Colon (tissue), 2 donors: ENCODE results near the gene AFDN.
"Not testable (repeated sequence)": the region's sequence is repeated elsewhere in the genome, so short reads cannot be mapped to it uniquely, and the experiment has no call there.

Experiments
- FAIRE-seq: peaks from 2 replicates; lab custom pipeline; 2012; peaks lifted over from hg19 to GRCh38; lab: Jason Lieb, UNC
- donor health status: control.
- donor health status: control.

Gene AFDN

DNA sequence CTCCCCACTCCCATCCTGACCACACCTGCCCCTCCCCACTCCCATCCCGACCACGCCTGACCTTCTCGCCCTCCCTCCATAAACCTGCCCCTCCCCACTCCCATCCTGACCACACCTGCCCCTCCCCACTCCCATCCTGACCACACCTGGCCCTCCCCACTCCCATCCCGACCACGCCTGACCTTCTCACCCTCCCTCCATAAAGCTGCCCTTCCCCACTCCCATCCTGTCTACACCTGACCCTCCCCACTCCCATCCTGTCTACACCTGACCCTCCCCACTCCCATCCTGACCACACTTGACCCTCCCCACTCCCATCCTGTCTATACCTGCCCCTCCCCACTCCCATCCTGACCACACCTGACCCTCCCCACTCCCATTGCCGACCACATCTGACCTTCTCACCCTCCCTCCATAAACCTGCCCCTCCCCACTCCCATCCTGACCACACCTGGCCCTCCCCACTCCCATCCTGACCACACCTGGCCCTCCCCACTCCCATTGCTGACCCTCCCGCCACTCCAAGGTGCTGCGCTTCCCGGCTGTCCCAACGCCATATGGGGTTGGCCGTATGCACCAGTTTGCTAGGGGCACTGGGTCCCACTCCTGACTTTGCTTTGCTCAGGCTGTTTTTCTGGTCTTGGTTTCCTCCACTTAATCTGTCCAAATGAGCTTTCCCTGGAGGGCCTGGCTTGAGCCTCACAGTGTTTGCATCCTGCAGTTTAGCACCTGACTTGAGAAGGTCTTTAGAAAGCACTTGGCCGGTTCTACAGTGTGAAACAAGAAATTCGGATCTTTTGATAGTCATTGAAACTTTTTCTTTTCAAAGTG is 173.7 kb downstream of the AFDN start:
- no peak for FAIRE-seq

GRCh38 chr6:168001029-168001332 is 174.3 kb downstream of the AFDN start:
- FAIRE-seq = no peak

GRCh38 chr6:168001514-168001913 is 174.8 kb downstream of the AFDN start:
- FAIRE-seq = not testable (repeated sequence)

GRCh38 chr6:168002804-168003203 is 176.1 kb downstream of the AFDN start:
- FAIRE-seq = no peak

- FAIRE-seq = no peak
Observed at GRCh38 chr6:168004023-168004422, 177.3 kb downstream of the AFDN start.

DNA sequence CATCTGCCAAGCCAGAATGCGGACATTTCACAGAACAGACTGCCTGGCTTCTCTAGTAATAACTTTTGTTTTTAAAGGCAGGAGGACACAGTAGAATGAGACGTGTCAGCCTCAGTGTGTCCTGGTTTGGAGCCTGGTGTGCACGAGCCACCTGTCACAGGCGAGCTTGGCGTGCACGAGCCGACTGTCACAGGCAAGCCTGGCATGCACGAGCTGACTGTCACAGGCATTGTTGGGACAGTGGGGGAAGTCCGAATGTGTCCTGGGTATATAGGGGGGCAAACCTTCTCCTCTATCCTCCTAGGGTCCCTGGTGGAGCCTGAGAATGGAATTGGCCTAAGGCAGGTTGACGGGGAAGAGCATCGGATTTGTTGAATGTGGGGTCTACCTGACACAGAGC is 178.2 kb downstream of the AFDN start:
- FAIRE-seq = no peak

DNA sequence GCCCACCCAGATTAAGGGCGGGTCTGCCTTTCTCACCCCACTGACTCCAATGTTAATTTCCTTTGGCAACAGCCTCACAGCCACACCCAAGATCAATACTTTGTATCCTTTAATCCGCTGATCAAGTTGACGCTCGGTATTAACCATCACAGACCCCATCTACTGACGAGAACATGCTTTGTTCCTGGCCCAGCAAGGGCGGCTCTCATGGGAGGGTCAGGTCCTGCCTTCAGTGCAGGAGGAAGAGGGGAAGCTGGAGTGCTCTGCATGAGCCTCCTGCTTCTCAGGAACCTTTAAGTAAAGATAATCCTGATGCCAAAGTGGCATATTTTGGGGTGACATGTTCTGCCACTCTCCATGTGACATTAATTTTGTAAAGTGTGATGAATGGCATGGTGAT is 179.1 kb downstream of the AFDN start:
- FAIRE-seq = no peak

GRCh38 chr6:168007592-168008338 is 181.1 kb downstream of the AFDN start:
- no peak for FAIRE-seq

- no peak for FAIRE-seq
Observed at GRCh38 chr6:168009331-168009730, 182.6 kb downstream of the AFDN start.

- FAIRE-seq = no peak
Observed at GRCh38 chr6:168011291-168011690, 184.6 kb downstream of the AFDN start.

DNA sequence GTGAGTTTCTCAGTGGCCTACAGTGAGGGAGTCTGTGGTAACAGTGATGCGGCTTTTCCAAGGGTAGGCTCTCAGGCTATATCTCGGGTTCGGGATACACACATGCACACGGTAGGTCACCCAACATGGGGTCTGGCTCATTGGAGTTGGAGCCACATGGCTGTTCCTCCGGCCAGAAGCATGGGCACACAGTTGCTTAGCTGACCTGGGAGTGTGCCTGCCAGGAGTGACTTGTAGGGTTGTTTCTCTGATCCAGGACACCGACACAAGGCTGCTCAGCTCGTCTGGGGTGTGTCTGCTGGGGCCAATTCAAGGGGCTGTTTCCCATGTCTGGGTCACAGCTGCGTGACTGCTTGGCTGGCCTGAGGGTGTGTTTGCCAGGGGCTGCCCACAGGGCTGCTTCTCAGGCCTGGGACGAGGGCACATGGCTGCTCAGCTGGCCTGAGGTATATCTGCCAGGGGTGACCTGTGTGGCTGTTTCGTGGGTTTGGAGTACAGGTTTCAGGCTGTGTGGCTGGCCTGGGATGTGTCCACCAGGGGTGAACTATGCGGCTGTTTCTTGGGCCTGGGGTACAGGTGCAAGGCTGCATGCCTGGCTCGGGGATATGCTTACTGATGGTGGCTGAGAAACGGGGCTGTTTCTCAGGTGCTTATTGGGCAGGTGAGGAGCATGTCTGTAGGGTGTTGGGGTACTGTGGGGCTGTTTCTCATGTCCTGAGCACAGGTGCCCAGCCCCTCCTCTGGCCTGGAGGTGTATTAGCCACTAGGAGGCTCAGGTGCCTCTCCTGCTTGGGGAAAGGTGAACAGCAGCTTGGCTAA is 185.9 kb downstream of the AFDN start:
- FAIRE-seq = no peak

- no peak for FAIRE-seq
Observed at GRCh38 chr6:168013250-168013915, 186.7 kb downstream of the AFDN start.

GRCh38 chr6:168014428-168014827 is 187.7 kb downstream of the AFDN start:
- no peak for FAIRE-seq

GRCh38 chr6:168015009-168015408 is 188.3 kb downstream of the AFDN start:
- FAIRE-seq = no peak

DNA sequence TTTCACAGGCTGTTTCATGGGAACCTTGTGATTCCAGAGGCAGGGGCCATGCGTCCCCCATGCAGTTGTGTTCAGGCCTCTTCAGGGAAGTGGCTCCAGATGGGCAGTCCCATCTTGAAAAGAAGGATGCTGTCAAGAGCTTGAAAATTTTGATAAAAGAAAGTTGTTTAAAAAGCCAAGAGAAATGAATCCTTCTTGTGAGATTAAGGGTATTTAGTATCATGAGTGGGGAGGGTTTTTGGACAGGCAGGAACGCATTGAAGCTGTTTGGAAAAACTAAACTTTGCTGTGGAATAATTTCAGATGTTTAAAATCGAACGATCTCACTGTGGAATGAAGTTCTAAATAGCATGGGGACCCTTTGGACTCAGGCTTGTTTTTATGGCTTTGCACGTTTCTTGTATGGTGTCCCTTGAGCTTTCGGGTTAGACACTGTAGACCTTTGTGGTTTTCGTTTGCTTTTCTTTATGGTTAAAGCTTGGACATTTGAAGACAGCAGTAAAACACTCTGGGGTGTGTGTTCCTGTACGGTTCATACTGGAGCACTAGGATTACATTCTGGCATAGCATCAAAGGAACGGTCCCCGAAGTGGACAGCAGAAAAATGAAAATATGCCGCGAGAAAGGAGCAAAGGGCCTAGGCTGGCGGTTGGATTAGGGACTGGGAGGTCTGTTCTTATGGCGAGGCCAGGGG is 188.9 kb downstream of the AFDN start:
- no peak for FAIRE-seq

GRCh38 chr6:168016176-168016620 is 189.5 kb downstream of the AFDN start:
- no peak for FAIRE-seq

DNA sequence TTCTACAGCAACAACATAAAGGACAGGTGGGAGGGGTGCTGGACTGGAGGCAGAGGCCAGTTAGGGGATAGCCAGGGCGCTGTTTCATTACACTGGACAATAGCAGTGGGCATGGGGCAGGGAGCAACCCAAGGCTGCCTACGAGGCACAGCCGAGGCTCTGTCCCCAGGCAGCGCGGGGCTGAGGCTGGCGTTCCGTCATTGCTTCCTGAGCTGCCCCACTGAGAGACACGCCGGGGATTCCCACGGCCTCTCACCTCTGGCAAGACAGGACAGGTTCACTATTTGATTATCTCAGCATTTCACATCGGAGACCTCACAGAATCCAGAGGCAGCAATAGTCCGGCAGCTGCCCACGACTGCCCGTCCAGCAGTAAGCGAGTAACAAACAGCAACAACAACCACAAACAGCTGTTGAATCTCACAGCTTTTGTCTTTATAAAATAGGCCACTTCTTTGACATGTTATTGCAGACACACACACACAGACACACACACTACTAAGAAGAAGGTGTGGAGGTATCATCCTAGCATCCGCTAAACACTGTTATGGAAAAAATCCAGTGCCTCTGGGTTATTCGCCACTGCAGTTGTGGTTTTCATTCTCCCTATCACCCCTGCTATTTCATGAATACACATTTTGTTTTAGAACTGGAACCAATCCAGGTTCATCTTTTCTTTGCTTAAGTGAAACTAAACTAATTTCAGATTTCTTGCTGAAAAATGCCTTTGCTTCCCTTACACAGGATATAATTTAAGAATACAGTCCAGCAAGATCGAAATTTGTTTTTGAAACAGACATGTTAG is 190.2 kb downstream of the AFDN start:
- FAIRE-seq = no peak

DNA sequence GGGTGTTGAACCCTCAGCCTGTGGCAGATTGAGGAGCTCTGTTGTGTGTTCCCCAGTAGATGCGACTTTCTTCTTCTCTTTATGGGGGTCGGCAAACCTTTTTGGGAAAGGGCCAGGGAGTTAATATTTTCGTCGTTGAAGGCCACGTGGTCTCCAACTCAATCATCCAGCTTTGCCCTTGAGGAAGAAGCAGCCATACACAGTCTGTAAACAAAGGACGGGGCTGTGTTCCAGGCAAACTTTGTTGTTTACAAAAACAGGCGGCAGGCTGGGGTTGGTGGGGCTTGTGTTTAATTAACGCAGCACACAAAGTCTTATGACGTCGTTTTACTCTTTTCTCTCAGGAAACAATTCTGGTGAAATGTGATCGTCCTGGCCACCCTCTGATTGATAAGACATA is 190.9 kb downstream of the AFDN start:
- FAIRE-seq = no peak

- FAIRE-seq = no peak
Observed at GRCh38 chr6:168018664-168019063, 192.0 kb downstream of the AFDN start.

DNA sequence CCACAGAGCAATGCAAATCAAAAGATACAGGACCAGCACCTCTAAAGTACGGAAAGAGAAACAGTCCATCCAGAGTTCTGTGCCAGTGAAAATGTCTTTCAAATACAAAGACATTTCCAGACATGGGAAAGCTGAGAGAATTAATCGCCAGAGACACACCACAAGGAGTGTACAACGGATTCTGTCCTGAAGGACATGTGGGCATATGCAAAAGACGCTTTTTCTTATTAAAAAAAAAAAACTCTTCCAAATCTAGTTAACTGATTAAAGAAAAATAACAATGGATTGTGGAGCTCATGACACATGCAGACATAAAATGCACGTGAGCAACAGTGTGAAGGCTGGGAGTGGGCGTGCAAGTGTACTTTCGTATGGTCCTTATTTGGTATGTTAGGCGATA is 193.5 kb downstream of the AFDN start:
- FAIRE-seq = no peak

DNA sequence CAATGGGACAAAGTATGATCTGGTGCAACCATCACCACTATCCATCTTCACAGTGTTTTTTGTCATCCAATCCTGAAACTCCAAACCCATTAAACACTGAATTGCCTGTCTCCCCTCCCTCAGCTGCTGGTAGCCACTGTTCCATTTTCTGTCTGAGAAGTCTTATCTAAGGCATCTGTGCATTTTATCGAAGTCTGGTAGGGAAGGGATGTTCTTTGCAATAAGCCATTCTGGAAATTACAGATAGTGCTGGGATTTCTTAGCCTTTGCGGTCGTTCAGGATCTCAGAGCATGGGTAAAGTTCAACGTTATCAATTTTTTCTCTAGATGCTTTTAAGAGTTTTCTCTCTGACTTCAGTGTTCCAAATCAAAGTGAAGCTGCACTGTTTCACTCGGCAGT is 194.9 kb downstream of the AFDN start:
- FAIRE-seq = no peak
